K562 (cell line): Measurements from ENCODE around the gene UPF1. TPM values are rescaled to one million over a fixed set of nuclear protein-coding genes. Genes with fewer than 3 reads are reported as not detected.

ENCODE experiments used
- DMBX1 ChIP-seq: fragments of 250-450 bp; sonication (Bioruptor Pico); IDR thresholded peaks from 2 replicates; pipeline ENCODE4 v1.8.0; 2022; ENCODE audit warnings: inconsistent platforms, mild to moderate bottlenecking, moderate library complexity, borderline replicate concordance
- ETV1 ChIP-seq: fragments of 450-650 bp; conservative IDR thresholded peaks from 2 replicates; pipeline ENCODE4 v1.6.1; 2016; ENCODE audit warnings: missing genetic modification characterization, control low read depth, low read depth, missing compliant biosample characterization
- HOMEZ ChIP-seq: fragments of 250-450 bp; sonication (Bioruptor Pico); IDR thresholded peaks from 2 replicates; pipeline ENCODE4 v1.4.0; 2020; ENCODE audit warnings: mild to moderate bottlenecking, moderate library complexity
- KLF6 ChIP-seq: fragments of 250-450 bp; sonication (Bioruptor Pico); IDR thresholded peaks from 2 replicates; pipeline ENCODE4 v1.4.0; 2020; ENCODE audit warnings: mild to moderate bottlenecking, moderate library complexity, borderline replicate concordance
- MAX ChIP-seq: sonication (generic); formaldehyde crosslinking; IDR thresholded peaks from 2 replicates; pipeline ENCODE4 v1.9.0; 2022; ENCODE audit warnings: mild to moderate bottlenecking, missing genetic modification reagents
- NCOA4 ChIP-seq: fragments of 450-650 bp; IDR thresholded peaks from 2 replicates; pipeline ENCODE4 v1.6.1; 2018; ENCODE audit warnings: mild to moderate bottlenecking; ENCODE audit not compliant: partially characterized antibody
- NCOA6 ChIP-seq: fragments of 450-650 bp; IDR thresholded peaks from 2 replicates; pipeline ENCODE4 v1.6.1; 2017; ENCODE audit warnings: mild to moderate bottlenecking
- NONO ChIP-seq, 2 experiments: fragments of 200-400 bp in 1 of 2; fragments of 450-650 bp in 1 of 2; formaldehyde crosslinking in 1 of 2; IDR thresholded peaks; 2 replicates each; pipeline ENCODE4 v1.6.1; 2017; ENCODE audit warnings: low read depth in 2 of 2, mild to moderate bottlenecking in 2 of 2, moderate library complexity in 2 of 2, low read length in 1 of 2
- POLR2AphosphoS5 ChIP-seq: IDR thresholded peaks from 2 replicates; pipeline ENCODE4 v1.6.1; 2011; ENCODE audit warnings: mild to moderate bottlenecking, low read depth, low read length, moderate library complexity; ENCODE audit not compliant: control insufficient read depth, insufficient read depth
- RFX1 ChIP-seq: fragments of 450-650 bp; IDR thresholded peaks from 2 replicates; pipeline ENCODE4 v1.6.1; 2016; ENCODE audit warnings: mild to moderate bottlenecking, moderate library complexity
- SIRT6 ChIP-seq: IDR thresholded peaks from one replicate; pipeline ENCODE4 v1.6.1; 2012; ENCODE audit warnings: low read depth, mild to moderate bottlenecking, control low read depth, inconsistent platforms, low read length, moderate library complexity
- SPI1 ChIP-seq: IDR thresholded peaks from 2 replicates; pipeline ENCODE4 v1.6.1; 2011; ENCODE audit warnings: low read depth, low read length, control low read depth, borderline replicate concordance
- TRIM25 ChIP-seq: fragments of 450-650 bp; IDR thresholded peaks from 2 replicates; pipeline ENCODE4 v1.7.0; 2016; ENCODE audit warnings: borderline replicate concordance
- ZNF24 ChIP-seq: fragments of 450-650 bp; IDR thresholded peaks from 2 replicates; pipeline ENCODE4 v1.6.1; 2016
- ZNF311 ChIP-seq: fragments of 250-450 bp; sonication (Bioruptor Pico); IDR thresholded peaks from 2 replicates; pipeline ENCODE4 v1.4.0; 2020; ENCODE audit warnings: mild to moderate bottlenecking, moderate library complexity
- ZNF384 ChIP-seq: IDR thresholded peaks from 2 replicates; pipeline ENCODE4 v1.6.1; 2012; ENCODE audit warnings: low read depth, low read length, improper control_type of control experiment
- ZNF512 ChIP-seq: IDR thresholded peaks from 2 replicates; pipeline ENCODE4 v1.6.1; 2016; ENCODE audit warnings: missing genetic modification characterization, missing compliant biosample characterization
- ZNF561 ChIP-seq: fragments of 450-650 bp; formaldehyde crosslinking; conservative IDR thresholded peaks from 2 replicates; pipeline ENCODE4 v1.4.0; 2020; ENCODE audit warnings: mild to moderate bottlenecking, moderate library complexity
- ZNF639 ChIP-seq, 2 experiments: fragments of 200-800 bp in 1 of 2; sonication (Bioruptor generic) in 1 of 2; sonication (generic) in 1 of 2; formaldehyde crosslinking in 1 of 2; IDR thresholded peaks in 1 of 2; conservative IDR thresholded peaks in 1 of 2; 2 replicates each; pipeline versions ENCODE4 v1.5.0 to v1.6.1; 2016 to 2020; ENCODE audit warnings: missing compliant biosample characterization in 1 of 2, missing genetic modification characterization in 1 of 2, missing genetic modification reagents in 1 of 2
- polyA plus RNA-seq, 8 experiments: library from polyadenylated mRNA; depleted of rRNA in 4 of 8; stranded (reverse) in 5 of 8; unstranded in 3 of 8; fragments of >200 nt; fragmentation: Nextera tagmentation in 2 of 8; fragmentation: Illumina TruSeq in 1 of 8; extraction: Ambion mirVana in 2 of 8; extraction: Trizol in 1 of 8; gene quantifications; 2 replicates each; pipeline versions ENCODE4 v1.2.1 to v1.2.3, GENCODE V29; 2011 to 2014; ENCODE audit warnings: inconsistent platforms in 1 of 8, missing spikeins in 1 of 8
- total RNA-seq, 7 experiments: library from RNA; depleted of rRNA in 6 of 7; stranded (reverse); fragments of >200 nt in 6 of 7; fragmentation: Illumina TruSeq in 2 of 7; extraction: Trizol in 2 of 7; gene quantifications; 2 replicates each; pipeline versions ENCODE4 v1.2.1 to v1.2.3, GENCODE V29; 2011 to 2021; ENCODE audit warnings: low replicate concordance in 1 of 7

UPF1 gene
- total and polyA plus RNA-seq, 9 of the 15 experiments (the other 6 are each of a cell fraction or from before 2014, with no cell fraction given): 0.34 to 103 (median 27.9) TPM

GRCh38 chr19:18865973-18866799, 34.4 kb downstream of the UPF1 start (continued):
- TF ChIP-seq MAX (CRISPR knock-in tag): peak; percentile 87
- TF ChIP-seq NCOA4: no peak
- TF ChIP-seq TRIM25: no peak
- TF ChIP-seq ZNF24: 0 out of 2 replicates have a peak, but pooled peaks have one; percentile 31
- TF ChIP-seq ZNF561 (CRISPR knock-in tag): no peak
- TF ChIP-seq NCOA6: no peak
- peak; percentile 71 for TF ChIP-seq POLR2AphosphoS5
- no peak for TF ChIP-seq KLF6
- no peak for TF ChIP-seq SIRT6
- TF ChIP-seq ZNF311 (CRISPR knock-in tag): no peak
- TF ChIP-seq ZNF512 (tag): no peak
- 0 out of 4 replicates have a peak, but pooled peaks of 1 of the 2 experiments have one; percentile 43 for TF ChIP-seq ZNF639 (CRISPR knock-in tag; conservative IDR thresholded peaks at IDR 0.05 in 1 of 2, IDR thresholded peaks at IDR 0.05 in 1 of 2)
- no peak for TF ChIP-seq DMBX1 (CRISPR knock-in tag)
- TF ChIP-seq NONO (IDR thresholded peaks at IDR 0.05; ENCODE audit: low read depth in 2 of 2, low read length in 1 of 2): peak in 1 of 2 experiments; percentile 33; a peak in 1 of 4 replicates
- TF ChIP-seq RFX1: no peak; the same call in 1 of the 2 replicates
- no peak for TF ChIP-seq SPI1
- no peak for TF ChIP-seq HOMEZ (CRISPR knock-in tag)
- TF ChIP-seq ETV1 (tag): peak; percentile 62
- no peak for TF ChIP-seq ZNF384
